Ovary (tissue), 3 donors: ENCODE results near the gene ETV3L.

Experiments
- POLR2A ChIP-seq: fragments of 450-650 bp; IDR thresholded peaks from one replicate; pipeline ENCODE4 v1.6.1; 2017; ENCODE audit warnings: antibody characterized with exemption, mild to moderate bottlenecking, moderate library complexity
- TF ChIP-seq, protein P1 (sequence below), 3 donors: fragments of 450-650 bp in 2 of 3; fragments of 200-600 bp in 1 of 3; IDR thresholded peaks; one replicate each; pipeline versions ENCODE4 v1.5.1 to v1.8.0; 2016 to 2022; ENCODE audit warnings: antibody characterized with exemption in 3 of 3, mild to moderate bottlenecking in 1 of 3
- donor health status: DM: no; HTN: no; CAD: no.

DNA sequence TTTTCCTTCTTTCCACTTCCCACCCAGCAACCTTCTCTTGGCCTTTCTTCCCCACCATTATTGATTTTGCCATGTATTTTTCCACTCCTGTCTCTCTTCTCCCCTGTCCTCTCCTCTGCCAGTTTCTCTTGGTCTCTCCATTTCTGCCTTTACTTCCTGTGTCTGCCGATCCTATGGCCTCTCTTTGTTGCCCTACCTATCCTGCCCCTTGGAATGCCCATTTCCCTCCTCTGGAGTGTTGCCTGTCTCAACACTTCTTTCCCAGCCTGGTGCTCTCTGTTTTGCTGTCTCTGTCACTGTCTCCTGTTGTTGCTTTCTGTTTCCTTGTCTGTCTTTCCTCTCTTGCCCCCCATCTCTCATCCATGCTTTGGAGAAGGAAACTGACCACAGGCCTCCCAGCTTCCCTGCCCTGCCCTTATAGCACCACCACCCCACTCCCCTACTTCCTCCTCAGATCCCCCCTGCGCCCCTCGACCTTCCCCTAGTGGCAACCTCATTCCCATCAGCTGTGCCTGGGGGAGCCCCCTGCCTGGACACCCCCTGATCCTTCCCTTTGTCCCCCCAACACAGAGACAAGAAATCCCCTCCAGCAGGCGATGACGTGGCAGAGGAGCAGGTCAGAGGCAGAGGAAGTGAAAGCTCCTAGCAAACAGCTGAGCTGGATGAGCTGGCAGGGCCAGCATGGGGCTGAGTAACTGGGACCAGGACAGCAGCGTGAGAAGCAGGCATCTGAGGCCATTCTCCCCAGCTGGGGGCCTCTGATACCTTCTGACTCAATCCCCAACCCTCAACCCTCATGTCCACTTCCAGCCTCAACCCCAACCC, 6.6 kb upstream of the ETV3L start:
- TF ChIP-seq, protein P1, sequence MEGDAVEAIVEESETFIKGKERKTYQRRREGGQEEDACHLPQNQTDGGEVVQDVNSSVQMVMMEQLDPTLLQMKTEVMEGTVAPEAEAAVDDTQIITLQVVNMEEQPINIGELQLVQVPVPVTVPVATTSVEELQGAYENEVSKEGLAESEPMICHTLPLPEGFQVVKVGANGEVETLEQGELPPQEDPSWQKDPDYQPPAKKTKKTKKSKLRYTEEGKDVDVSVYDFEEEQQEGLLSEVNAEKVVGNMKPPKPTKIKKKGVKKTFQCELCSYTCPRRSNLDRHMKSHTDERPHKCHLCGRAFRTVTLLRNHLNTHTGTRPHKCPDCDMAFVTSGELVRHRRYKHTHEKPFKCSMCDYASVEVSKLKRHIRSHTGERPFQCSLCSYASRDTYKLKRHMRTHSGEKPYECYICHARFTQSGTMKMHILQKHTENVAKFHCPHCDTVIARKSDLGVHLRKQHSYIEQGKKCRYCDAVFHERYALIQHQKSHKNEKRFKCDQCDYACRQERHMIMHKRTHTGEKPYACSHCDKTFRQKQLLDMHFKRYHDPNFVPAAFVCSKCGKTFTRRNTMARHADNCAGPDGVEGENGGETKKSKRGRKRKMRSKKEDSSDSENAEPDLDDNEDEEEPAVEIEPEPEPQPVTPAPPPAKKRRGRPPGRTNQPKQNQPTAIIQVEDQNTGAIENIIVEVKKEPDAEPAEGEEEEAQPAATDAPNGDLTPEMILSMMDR (IDR thresholded peaks at IDR 0.05), result no peak
- no peak for TF ChIP-seq POLR2A
